GM18508 (cell line): ENCODE measurements around the gene HOXC9.

Source experiments
- ATAC-seq: cut with Tn5 transposase; IDR thresholded peaks from one replicate; pipeline ENCODE4 v1.9.1; 2021; ENCODE audit warnings: moderate number of reproducible peaks; ENCODE audit not compliant: insufficient read depth, unreplicated experiment

Gene HOXC9

DNA sequence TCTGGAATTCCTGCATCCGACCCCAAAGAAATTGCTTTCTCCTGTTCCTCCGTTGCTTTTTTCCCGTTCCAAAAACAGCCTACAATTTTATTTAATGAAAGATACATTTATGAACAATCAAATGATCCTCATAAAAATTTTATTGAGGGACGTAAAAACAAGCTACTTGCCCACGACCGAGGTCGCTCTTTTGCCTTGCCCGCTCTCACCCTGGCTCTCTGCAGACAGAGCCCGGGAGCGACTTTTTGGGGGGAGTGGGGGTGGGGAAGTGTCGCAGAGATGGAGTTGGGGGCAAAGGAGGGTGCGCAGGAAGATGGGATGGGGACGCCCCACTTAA, 1.1 kb upstream of the HOXC9 start:
- no peak for ATAC-seq

DNA sequence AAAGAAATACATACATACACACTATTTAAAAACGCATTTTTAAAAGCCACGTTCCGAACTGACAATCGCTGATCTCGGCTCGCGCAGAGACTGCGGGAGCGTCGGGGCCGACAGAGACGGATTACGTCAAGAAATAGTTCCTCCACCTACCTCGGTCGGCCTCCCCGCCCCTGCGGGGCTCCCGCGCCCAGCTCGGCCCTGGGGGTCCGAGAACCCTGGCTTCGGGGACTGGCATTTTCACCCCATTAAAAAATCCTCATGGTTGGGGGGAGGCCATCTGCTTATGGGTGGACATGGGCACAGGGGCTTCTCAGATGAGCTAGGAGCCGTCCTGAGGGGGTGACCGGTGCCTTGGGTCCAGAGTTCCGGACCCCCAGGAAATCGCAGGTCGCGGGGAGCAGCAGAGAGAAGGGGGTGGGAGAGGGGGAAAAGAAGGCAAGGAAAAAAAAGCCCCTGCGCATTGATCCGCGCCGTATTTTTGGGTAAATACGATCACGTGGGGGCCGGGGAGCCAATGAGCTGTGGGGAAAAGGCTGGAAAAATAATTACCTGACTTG, 324 bp upstream of the HOXC9 start:
- ATAC-seq, result no peak

DNA sequence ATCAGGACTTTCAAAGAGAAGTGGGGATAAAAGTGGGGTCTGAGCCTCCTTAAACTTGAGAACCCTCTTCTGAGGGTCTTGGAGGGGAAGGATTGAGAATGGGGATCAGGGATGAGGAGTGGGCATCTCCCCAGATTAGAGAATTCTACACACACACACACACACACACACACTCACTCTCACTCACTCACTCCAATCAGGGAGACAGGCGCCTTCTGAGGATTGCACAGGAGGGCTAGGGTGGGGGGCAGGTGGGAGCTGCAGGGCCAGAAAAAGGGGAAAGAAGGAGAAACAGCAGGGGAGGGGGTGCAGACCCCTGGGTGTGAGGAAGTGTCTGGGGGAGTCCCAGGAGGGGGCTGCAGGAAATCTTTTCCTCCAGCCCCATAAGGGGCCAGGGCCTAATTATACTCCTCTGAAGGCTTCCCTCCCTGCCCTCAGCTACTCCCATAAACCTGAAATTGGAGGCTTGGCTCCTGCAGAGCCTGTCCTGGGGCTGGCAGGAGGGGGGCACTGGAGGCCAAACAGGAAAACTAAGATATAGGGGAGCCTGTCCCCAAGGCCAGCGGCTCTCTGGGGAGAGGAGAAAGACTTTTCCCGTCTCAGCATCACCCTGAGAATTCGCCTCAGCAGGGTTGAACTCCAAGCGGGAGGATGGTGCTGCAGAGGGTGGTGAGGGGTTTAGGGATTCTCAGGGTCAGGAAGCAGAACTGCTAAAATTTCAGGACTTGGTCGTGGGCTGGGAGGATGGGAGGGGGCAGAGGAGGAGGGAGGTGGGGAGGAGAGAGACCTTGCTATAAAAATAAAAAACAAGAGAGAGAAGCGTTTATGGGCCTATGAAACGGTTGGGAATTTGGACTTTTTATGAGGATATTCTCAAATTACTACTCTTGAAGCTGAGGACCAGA, 1.6 kb downstream of the HOXC9 start:
- ATAC-seq, result no peak

DNA sequence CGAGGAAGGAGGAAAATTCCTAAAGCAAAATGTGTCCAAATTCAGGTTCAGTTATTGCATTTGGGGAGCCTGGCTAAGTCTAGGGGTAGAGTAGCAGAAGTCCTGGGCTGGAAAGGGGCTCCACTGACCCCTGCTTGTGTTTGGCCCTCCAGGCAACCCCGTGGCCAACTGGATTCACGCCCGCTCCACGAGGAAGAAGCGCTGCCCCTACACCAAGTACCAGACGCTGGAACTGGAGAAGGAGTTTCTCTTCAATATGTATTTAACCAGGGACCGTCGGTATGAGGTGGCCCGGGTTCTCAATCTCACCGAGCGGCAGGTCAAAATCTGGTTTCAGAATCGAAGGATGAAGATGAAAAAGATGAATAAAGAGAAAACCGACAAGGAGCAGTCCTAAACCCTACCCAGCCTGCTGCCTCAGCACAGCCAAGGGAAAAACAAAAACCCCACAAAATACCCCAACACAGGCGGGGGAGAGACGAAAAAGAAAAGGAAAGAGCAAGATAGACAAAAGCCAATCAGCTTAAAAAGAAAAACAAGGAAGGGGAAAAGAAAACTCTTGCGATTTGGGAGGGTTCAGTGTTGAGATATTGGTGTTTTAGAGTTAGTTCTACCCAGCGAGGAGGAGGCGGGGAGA, 2.4 kb downstream of the HOXC9 start:
- ATAC-seq, result no peak

DNA sequence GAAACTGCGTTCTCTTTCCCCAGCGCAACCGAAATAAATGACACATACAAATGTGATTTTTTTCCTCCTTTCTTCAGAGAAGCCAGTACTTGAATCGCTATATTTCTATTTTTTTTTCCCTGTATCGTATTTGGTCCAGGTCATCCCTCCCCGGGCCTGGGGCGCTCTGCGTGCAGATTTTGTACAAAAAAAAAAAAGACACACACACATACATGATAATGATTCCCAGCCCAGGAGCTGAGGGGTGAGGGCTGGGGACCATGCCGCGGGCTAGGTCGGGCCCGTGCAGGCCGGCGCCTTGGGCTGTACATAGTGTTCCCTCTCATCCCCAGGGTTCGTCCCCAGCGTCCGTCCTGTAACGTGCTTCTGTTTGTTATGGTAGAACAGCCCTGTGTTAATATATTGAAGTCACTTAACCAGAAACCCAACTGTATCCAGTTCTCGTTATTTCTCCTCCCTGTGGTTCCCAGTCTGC, 3.0 kb downstream of the HOXC9 start:
- no peak for ATAC-seq

DNA sequence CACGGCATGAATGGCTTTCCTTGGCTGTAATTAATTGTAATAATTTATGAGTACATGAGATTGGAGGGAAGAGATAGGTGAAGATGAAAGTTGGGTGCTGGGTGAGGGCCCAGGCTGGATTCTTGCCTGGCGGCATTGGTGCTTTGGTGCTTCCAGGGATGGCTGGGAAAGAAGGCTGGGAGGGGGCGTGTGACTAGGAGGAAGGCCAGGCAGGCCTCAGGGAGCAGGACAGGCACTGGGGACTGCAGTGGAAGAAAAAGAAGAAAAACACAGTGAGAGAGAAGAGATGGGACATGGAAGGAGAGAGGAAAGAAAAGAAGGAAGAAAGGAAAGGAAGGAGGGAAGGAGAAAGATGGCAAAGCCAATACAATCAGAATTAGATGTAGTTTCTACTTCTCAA, 3.7 kb downstream of the HOXC9 start:
- no peak for ATAC-seq

DNA sequence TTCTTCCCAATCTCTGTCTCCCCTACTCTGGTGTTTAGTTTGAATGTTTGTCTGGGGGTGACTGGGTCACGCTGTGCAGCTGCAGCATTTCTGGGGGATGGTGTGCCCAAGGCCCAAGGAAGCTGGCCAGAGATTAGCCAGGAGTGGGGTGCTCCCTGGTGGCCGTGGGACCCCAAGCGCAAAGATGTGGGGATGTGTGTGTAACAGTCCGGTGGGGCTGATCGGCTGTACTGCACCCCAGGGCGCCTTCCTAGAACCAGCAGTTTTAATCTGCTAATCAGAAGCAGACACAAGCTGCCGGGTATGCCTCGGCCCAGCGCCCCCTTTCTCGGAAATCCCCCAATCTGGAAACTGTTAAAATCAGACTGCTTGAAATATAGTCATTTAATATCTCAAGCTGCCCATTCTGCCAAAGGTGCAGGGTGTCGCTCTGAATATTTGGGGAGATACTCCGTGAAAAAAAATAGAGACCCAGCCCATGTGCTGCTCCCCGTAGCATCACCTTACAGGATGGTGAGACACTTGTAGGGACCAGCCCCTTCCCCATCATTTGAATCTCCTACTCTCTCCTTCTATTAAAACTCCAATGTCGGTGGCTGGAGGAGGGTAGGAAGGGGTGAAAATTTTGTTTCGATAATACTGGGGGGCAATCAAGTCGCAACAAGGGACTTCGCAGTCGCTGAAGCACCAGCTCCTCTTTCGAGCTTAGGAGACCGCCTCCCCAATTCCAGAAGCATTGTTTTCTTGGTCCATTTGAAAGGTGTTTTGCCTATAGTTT, 4.3 kb downstream of the HOXC9 start:
- ATAC-seq, result no peak

DNA sequence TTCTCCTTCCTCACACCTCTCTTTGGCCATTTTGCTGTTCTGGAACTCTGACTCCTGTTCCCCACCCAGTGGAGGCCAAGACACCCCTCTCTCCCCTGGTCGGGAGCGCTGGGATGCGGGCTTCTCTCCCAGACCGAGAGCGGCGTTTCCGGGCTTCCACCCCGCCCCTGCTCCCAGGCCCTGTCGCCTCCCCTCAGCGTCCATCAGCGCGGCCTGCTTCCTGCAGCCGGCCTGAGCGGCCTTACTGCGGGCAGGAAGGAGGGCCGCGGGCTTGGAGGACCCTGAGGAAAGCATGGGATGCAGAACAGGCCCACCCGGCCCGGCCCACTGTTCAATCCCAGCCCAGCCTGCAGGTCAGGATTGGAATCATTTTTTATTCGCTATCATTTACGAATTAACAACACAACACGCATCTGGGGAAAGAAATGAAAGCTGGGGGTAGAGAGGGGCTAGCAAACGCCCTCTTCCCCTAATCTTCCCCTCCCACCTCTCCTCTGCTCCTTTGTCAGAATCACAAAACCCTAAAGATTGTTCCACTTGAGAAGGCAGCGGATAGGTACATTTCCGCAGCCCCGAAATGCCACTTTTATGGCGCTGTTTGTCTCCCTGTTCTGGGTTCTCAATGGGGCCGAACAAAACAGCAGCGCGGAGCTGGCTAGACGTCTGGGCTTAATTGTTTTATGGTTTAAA, 5.0 kb downstream of the HOXC9 start:
- ATAC-seq, result no peak

DNA sequence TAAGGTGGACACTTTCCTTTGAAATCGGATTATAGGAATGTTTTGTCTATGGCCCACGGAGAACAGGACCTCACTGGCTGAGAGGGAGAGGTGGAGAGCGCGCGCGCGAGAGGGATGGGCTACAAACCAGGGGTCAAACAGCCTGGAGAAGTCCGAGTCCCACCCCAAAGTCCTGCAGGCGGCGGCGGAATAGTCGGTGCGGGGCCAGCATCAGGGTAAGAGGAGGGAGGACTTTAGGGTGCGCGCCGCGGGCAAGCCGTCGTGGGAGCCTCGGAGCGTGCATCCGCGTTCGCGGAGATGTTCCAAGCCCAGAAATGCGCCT, 5.5 kb downstream of the HOXC9 start:
- ATAC-seq, result no peak

DNA sequence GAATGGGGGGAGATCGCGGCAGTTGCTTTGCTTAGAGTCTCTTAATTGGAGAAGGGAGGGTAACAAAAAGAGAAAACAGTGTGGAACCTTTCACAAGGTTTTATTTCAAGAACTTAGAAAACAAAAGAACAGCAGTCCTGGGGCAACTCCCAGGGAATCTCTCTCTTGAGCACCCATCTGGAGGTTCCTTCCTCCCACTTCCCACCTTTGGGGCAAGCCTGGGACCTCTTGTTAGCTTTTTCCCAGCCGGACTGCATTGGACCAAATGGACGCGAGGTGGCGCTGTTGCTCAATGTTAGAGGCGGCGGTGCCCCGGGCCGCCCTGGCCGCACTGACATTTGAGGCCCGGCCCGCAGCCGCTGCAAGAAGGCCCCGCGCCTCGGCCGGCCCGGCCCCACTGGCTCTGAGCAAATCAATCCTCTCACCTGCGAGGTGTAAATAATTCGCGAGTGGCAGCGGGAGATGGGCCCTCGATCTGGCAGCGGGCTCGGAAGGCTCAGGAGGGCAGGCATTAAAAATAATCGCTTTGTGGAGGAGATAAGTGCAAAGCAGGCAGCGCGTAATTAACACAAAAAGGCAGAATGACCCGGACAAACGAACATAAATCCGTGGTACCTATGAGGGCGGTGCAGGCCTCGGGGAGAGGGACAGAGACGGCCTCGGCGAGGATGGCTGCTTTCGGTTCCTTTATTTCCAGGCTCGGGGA, 6.0 kb downstream of the HOXC9 start:
- no peak for ATAC-seq

DNA sequence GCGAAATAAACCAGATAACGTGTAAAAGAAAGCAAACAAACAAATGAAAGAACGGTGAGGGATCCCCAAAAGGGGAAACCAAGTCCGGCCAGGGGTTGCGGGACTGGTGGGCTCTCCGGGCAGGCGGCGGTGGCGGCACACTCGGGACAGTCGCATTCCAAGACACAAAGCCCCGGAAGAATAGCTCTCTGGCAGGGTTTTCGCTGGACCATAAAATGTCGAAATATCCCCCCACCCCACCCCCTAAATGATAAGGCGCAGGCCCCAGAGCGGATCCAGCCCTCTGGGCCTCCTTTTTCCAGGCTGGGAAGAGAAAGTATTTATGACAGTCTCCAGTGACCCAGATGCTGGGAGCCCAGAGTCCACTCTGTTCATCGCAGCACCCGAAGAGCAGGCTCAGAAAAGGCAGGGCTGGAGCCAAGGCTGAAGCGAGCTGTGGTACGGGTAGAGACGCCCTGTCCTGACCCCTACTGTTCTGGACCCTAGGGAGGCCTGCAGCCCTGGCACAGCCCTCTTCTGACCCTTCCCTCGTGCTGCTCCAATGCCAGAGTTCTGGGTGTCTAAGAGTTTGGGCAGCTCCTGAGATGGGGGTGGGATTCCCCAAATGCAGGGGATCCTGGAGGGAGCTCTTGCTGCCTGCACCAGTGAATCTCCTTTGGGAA, 6.7 kb downstream of the HOXC9 start:
- no peak for ATAC-seq

DNA sequence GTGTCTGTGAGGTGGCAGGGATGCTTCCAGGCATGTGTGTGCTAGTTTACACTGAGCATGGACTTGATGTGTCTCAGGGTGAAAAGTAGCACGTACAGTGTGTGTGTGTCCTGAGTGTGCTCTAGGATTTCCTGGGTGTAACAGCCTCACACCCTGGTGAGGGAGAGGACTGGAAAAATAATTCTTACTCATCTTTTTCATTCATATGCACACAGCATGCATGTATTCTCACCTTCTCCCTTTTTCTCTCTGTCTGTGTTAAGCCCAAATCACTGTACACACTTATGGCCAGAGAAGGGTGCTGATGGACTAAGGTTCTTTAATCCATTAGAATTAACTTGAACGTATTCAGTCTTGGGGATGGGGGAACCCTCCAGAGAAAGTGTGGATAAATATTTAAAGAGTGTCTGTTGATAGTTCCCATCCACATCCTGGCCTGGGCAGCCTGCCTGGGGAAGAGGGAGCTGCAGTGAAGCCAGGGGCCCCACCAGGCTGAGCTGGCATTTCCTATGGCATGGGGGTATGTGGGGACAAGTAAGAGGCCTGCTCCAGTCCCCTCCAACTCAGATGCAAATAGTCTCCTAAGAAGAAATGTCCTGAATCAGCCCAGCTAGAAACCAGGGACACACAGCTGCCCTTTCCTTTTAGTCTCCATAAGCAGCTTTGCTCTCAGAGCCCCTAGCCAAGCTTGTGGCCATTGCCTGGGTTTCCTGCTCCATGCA, 7.7 kb downstream of the HOXC9 start:
- ATAC-seq, result no peak

DNA sequence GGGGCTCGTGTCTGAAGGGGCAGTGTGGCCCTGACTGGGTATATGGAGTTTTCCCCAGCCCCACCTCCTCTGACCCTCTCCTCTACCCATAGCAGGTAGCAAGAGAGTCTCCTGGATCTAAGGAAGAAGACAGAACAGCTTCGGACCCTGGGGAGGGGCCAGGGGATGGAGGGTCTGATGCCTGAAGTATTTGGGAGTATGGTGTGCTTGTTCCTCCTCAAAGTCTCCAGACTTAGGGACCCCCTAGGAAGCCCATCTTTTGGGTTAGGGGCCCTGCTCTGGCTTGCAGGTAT, 8.2 kb downstream of the HOXC9 start:
- no peak for ATAC-seq

DNA sequence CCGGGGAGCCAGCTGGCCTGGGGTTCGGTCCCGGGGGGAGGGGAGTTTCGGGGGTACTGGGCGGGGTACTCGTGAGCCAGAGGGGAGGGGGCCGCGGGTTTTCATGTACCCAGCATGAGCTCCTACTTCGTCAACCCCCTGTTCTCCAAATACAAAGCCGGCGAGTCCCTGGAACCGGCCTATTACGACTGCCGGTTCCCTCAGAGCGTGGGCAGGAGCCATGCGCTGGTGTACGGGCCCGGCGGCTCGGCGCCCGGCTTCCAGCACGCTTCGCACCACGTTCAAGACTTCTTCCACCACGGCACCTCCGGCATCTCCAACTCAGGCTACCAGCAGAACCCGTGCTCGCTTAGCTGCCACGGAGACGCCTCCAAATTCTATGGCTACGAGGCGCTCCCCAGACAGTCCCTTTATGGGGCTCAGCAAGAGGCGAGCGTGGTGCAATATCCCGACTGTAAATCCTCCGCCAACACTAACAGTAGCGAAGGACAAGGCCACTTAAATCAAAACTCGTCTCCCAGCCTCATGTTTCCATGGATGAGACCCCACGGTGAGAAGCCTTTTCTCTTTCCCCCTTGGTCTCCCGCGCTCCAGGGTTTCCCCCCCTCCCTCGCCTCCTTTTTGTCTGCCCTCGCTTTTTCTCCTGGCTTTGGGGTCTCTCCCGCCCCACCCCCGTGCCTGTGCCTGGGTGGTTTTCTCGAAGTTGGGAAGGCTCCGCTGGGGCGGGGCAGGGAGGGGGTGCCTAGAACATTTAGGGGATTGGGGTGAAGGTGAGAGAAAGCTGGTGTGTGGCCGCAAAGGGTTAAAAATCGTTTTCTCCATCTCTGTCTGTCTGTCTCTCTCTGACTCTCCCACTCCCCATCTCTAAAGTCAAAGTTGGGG, 9.5 kb downstream of the HOXC9 start:
- no peak for ATAC-seq

DNA sequence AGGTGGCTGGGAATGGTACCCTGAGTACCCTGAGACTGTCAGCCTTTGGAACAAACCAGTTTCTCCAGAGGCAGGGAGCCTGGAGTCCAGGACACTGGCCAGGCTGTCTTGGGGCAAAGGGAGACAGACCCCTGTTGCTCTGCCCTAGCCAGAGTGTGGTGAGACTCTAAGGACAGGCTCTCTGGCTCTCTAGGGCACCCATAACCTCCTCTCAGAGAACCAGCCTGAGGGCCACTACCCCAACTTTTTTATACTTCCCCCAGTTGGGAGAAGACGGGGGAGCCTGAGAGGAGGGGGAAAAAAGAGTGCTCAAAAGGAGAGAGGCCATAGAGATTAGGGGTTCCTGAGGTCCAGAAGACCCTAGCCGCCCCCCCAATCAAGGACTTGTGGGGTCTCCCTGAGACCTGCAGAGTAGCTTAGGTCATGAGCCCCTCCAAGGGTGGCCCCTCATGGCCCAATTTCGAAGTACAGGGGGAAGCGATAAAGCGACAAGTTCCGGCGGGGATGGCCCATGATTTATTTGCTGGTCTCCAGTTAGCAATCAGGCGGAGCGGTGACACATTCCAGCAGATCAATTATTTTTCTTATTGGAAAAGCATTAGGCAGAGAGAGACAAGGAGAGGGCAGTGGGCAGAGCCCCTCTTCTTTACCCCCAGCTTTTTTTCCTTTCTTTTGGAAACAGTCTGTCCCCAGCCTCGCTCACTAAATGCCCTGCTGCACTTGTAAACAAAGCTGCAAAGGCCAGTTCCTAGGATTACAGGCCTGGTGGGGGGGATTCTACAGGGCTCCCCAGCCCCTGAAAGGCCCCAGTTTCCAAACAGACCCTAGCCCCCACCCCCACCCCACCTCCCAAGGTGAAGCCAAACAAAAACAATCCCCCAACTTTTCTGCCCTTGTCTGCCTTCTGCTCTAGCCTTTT, 10.4 kb downstream of the HOXC9 start:
- no peak for ATAC-seq

DNA sequence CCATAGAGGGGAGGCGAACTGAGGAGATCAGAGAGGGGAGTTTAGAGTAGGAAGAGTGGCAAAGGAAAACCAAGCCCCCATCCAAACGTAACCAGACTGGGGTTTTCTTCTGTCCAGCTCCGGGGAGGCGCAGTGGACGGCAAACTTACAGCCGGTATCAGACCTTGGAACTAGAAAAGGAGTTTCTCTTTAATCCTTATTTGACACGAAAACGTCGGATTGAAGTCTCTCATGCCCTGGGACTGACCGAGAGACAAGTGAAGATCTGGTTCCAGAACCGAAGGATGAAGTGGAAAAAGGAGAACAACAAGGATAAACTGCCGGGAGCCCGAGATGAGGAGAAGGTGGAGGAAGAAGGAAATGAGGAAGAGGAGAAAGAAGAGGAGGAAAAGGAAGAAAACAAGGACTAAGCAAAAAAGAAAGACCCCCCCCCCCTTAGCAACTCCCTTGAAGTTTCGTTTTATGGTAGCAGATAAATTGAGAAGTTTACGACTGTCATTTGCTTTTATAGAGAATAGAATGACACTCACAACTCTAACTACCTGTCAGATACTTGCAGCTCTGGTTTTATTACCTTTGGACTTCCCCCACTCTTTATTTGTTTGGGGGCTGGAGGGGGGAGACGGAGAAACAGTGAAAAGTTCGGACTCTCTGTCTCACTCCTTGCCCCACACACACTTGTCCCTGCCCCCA, 11.2 kb downstream of the HOXC9 start:
- ATAC-seq, result no peak
